OCI-LY7 (cell line): ENCODE measurements around the gene USP4.

Experiments used
- EZH2phosphoT487 ChIP-seq: fragments of 200-600 bp; sonication (generic); IDR thresholded peaks from 2 replicates; pipeline ENCODE4 v1.6.1; 2018; ENCODE audit warnings: low read depth, borderline replicate concordance, mild to moderate bottlenecking, mixed run types, antibody characterized with exemption, low read length, moderate library complexity, mixed read lengths
- TF ChIP-seq, protein P1 (sequence below): fragments of 200-600 bp; sonication (generic); conservative IDR thresholded peaks from 2 replicates; pipeline ENCODE4 v1.5.1; 2014; ENCODE audit warnings: mild to moderate bottlenecking, antibody characterized with exemption, low read length, moderate library complexity, mixed read lengths

DNA sequence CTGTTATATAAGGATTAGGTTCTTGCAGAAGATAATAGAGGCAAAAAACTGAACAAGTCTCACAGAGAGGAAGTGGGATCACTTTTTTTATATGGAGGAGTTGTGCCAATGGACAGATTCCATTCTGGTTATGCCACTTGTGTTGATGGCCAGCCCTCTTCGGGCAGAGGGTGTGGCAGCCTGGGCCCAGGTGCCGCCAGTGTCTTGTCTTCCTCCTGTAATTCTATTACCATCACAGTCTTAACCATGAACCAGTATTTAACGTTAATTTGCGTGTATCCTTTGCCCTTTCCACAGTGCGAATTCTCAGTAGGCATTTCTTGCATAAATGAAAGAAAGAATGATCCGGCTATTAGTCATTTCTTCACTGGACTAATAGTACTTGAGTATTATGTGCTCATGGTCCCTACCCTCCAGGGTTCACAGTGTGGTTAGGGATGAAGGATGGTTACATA, 7.0 kb upstream of the USP4 start:
- TF ChIP-seq, protein P1, sequence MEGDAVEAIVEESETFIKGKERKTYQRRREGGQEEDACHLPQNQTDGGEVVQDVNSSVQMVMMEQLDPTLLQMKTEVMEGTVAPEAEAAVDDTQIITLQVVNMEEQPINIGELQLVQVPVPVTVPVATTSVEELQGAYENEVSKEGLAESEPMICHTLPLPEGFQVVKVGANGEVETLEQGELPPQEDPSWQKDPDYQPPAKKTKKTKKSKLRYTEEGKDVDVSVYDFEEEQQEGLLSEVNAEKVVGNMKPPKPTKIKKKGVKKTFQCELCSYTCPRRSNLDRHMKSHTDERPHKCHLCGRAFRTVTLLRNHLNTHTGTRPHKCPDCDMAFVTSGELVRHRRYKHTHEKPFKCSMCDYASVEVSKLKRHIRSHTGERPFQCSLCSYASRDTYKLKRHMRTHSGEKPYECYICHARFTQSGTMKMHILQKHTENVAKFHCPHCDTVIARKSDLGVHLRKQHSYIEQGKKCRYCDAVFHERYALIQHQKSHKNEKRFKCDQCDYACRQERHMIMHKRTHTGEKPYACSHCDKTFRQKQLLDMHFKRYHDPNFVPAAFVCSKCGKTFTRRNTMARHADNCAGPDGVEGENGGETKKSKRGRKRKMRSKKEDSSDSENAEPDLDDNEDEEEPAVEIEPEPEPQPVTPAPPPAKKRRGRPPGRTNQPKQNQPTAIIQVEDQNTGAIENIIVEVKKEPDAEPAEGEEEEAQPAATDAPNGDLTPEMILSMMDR, result no peak
- TF ChIP-seq EZH2phosphoT487, result no peak
